Natural killer cell (primary cell): ENCODE results near the gene CIPC. TPM values are rescaled to one million over a fixed set of nuclear protein-coding genes. Genes with fewer than 3 reads are reported as not detected.

Experiments
- ATAC-seq, 3 donors: fragments of 150-1000 bp in 2 of 3; fragments of 200-7000 bp in 1 of 3; cut with Tn5 transposase; 1 replicate in 1 of 3; 2 replicates in 2 of 3; pipeline ENCODE4 v1.10.0; 2021; ENCODE audit warnings: mild to moderate bottlenecking in 2 of 3, moderate library complexity in 2 of 3
- DNase-seq, 2 donors: peaks; one replicate each; pipeline versions ENCODE4 v3.0.0 to v3.0.0-alpha.2; 2013 to 2021; ENCODE audit warnings: mixed read lengths in 1 of 2
- H3K27ac ChIP-seq: one replicate; pipeline ENCODE4 v1.5.1; 2013; ENCODE audit warnings: mild to moderate bottlenecking, low read length
- H3K27me3 ChIP-seq: one replicate; pipeline ENCODE4 v1.6.1; 2013; ENCODE audit warnings: low read length; ENCODE audit not compliant: control insufficient read depth, insufficient read depth
- H3K36me3 ChIP-seq: one replicate; pipeline ENCODE4 v1.6.1; 2013; ENCODE audit warnings: low read length; ENCODE audit not compliant: control insufficient read depth, insufficient read depth
- H3K4me1 ChIP-seq: one replicate; pipeline ENCODE4 v1.6.1; 2013; ENCODE audit warnings: low read length; ENCODE audit not compliant: control insufficient read depth, insufficient read depth
- H3K4me3 ChIP-seq: one replicate; pipeline ENCODE4 v1.5.1; 2013; ENCODE audit warnings: low read length
- H3K9me3 ChIP-seq: one replicate; pipeline ENCODE4 v1.6.1; 2013; ENCODE audit warnings: low read length; ENCODE audit not compliant: control insufficient read depth, insufficient read depth
- H3K27ac Mint-ChIP-seq, 2 donors: one replicate each; pipeline ENCODE4 v1.8.0; 2022; ENCODE audit warnings: mild to moderate bottlenecking in 2 of 2, mixed read lengths in 2 of 2, moderate library complexity in 1 of 2
- H3K27me3 Mint-ChIP-seq, 2 donors: one replicate each; pipeline ENCODE4 v1.8.0; 2022; ENCODE audit warnings: low read depth in 2 of 2, mixed read lengths in 2 of 2
- H3K36me3 Mint-ChIP-seq: one replicate; pipeline ENCODE4 v1.8.0; 2022; ENCODE audit warnings: mixed read lengths
- H3K4me1 Mint-ChIP-seq, 2 donors: one replicate each; pipeline ENCODE4 v1.8.0; 2022; ENCODE audit warnings: mixed read lengths in 2 of 2
- H3K4me3 Mint-ChIP-seq: one replicate; pipeline ENCODE4 v1.8.0; 2022; ENCODE audit warnings: mild to moderate bottlenecking, moderate library complexity, mixed read lengths
- H3K9me3 Mint-ChIP-seq, 2 donors: one replicate each; pipeline ENCODE4 v1.8.0; 2022; ENCODE audit warnings: mixed read lengths in 2 of 2
- WGBS: methylation state at CpG from one replicate; pipeline ENCODE4 v1.1.7; 2013; ENCODE audit warnings: missing lambda C conversion rate; ENCODE audit not compliant: insufficient coverage; 5-methylcytosine and 5-hydroxymethylcytosine counted together
- intact Hi-C: fragments of 100-400 bp; cut with micrococcal nuclease; formaldehyde crosslinking; loops from one replicate; pipeline ENCODE4 v1.14.2; 2022
- total RNA-seq, 4 donors: library from RNA; stranded (reverse); fragments of 120-200 nt in 1 of 4; gene quantifications; one replicate each; pipeline versions ENCODE4 v1.2.3 to v1.2.4, GENCODE V29; 2013 to 2022
- TF ChIP-seq, protein P1 (sequence below): fragments of 200-600 bp; IDR thresholded peaks from one replicate; pipeline ENCODE4 v1.8.0; 2022; ENCODE audit warnings: antibody characterized with exemption

The CIPC gene
- total RNA-seq, 3 donors from 2014 or later (not counting 1 experiment from before 2014, with no cell fraction given): 7.1 to 10.0 (median 9.9) TPM

DNA sequence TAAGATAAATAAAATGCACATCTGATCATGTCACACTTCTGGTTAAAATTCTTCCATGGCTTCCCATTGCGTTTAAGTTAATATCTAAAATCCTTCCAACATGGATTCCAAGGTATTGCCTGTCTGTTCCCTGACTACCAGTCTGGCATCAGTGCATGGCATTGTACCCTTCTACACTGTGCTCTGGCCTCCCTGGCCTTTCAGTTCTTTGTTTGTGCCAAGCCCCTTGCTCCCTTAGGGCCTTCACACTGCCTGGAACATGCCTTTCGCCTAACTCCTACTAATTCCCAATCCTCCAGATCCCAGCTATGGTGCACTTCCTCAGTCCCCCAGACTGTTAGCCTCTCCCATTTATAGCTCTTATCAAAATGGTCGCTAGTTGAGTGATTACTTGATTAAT is 6.3 kb downstream of the CIPC start:
- Mint-ChIP-seq H3K4me1 (peaks cover 9 to 16% of the 10 kb centered on the region in 2 donors), H3K36me3 (no peaks in the 10 kb centered on the region), H3K27me3 (no peaks in the 10 kb centered on the region), H3K4me3 (no peak overlapping the region), H3K9me3 (no peaks in the 10 kb centered on the region), H3K27ac (no peak overlapping the region)
- Histone ChIP-seq H3K4me3 (no peak overlapping the region), H3K9me3 (no peaks in the 10 kb centered on the region), H3K27ac (no peak overlapping the region), H3K27me3 (no peaks in the 10 kb centered on the region), H3K4me1 (no peaks in the 10 kb centered on the region), H3K36me3 (peaks cover 19% of the 10 kb centered on the region)
- 100% methylated on average over 3 of the region's 3 CpGs for WGBS
- TF ChIP-seq, protein P1, sequence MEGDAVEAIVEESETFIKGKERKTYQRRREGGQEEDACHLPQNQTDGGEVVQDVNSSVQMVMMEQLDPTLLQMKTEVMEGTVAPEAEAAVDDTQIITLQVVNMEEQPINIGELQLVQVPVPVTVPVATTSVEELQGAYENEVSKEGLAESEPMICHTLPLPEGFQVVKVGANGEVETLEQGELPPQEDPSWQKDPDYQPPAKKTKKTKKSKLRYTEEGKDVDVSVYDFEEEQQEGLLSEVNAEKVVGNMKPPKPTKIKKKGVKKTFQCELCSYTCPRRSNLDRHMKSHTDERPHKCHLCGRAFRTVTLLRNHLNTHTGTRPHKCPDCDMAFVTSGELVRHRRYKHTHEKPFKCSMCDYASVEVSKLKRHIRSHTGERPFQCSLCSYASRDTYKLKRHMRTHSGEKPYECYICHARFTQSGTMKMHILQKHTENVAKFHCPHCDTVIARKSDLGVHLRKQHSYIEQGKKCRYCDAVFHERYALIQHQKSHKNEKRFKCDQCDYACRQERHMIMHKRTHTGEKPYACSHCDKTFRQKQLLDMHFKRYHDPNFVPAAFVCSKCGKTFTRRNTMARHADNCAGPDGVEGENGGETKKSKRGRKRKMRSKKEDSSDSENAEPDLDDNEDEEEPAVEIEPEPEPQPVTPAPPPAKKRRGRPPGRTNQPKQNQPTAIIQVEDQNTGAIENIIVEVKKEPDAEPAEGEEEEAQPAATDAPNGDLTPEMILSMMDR: no peak
- no peak for DNase-seq
- intact Hi-C loops: no loop called here
- ATAC-seq: no peak

DNA sequence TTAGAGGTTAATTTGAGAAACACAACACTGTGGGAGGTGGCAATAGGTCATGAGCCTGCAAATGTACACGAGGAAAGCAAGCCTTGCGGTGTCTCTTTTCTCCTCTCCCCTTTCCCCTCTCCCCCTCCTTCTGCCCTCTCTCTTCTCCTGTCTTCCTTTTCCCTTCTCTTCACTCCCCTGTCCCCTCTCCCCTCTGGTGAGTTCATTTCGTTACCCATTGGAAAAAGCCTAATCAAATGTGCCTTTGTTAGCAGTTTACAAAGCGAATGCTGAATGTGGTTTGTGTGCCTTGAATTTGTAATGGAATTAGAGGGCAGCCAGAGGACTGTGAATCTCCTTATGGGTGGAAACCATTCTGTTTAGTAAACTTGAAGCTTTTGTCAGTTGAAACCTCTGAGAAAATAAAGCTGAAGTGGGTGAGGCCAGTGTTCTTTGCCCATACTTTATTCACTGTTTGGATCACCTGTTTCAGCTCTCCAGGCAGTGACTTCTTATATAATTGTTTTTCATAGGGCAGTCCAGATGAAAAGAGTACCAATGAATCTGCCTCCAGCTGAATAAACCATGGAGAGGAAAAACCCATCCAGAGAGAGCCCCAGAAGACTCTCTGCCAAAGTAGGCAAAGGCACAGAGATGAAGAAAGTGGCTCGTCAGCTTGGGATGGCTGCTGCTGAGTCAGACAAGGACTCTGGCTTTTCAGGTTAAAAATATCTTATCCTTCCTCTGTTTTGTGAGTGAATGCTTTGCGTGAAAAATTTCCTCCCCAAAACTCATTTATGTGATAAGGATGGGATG is 7.3 kb downstream of the CIPC start:
- no peak for DNase-seq
- Histone ChIP-seq H3K27me3 (no peaks in the 10 kb centered on the region), H3K36me3 (peaks cover 21% of the 10 kb centered on the region), H3K4me3 (no peak overlapping the region), H3K9me3 (no peaks in the 10 kb centered on the region), H3K4me1 (no peaks in the 10 kb centered on the region), H3K27ac (no peak overlapping the region)
- WGBS: 87% methylated on average over 5 of the region's 6 CpGs
- TF ChIP-seq, protein P1: no peak
- Mint-ChIP-seq H3K4me3 (no peak overlapping the region), H3K9me3 (no peaks in the 10 kb centered on the region), H3K27me3 (no peaks in the 10 kb centered on the region), H3K4me1 (peaks cover 9 to 12% of the 10 kb centered on the region in 2 donors), H3K27ac (no peak overlapping the region), H3K36me3 (no peaks in the 10 kb centered on the region)
- intact Hi-C loops: no loop called here
- ATAC-seq: no peak

DNA sequence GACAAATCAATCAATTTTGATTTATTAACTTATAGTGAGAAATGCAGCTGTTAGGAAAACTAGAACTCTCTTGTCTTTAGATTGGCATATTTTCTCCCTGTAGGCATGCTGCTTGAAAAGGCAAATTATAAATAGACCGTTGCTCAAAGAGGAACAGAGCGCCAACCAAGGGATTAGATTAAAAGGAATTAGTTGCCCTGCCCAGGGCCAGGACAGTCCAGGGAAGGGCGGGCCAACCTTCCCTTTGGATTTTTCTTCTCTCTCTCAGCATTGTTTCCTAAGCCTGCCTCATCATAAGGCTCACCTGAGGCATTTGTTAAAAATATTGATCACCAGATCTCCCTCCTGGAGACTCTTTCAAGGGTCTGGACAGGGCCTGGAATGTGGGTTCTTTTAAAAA is 8.6 kb downstream of the CIPC start:
- intact Hi-C loops: no loop called here
- Mint-ChIP-seq H3K4me1 (peaks cover 1 to 5% of the 10 kb centered on the region in 2 donors), H3K4me3 (no peak overlapping the region), H3K9me3 (no peaks in the 10 kb centered on the region), H3K27me3 (no peaks in the 10 kb centered on the region), H3K36me3 (no peaks in the 10 kb centered on the region), H3K27ac (no peak overlapping the region)
- Histone ChIP-seq H3K9me3 (no peaks in the 10 kb centered on the region), H3K4me1 (no peaks in the 10 kb centered on the region), H3K4me3 (no peak overlapping the region), H3K36me3 (peaks cover 25% of the 10 kb centered on the region), H3K27me3 (no peaks in the 10 kb centered on the region), H3K27ac (no peak overlapping the region)
- no peak for ATAC-seq
- DNase-seq: no peak
- TF ChIP-seq, protein P1: no peak
- 97% methylated on average over 3 of the region's 3 CpGs for WGBS

DNA sequence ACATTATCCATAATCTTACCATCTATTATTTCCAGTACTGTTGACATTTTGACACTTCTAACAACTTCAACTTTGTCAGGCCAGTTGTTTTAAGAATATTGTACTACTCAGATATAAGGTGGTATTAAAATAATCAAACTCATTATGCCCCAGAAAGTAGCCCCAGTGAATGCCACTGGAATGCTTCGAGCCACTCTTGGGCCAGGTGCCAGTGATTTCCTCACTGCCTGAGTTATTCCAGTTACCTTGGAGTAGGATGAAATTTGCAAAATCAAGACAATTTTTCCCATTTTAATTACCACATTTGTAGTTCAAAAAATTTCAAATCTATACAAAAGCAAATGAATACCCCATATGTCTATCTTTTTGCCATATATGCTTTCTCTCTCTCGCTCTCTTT is 9.2 kb downstream of the CIPC start:
- TF ChIP-seq, protein P1: no peak
- 100% methylated on average over 2 of the region's 2 CpGs for WGBS
- H3K4me3 Mint-ChIP-seq: no peak overlapping the region
- DNase-seq: no peak
- Histone ChIP-seq H3K4me1 (no peaks in the 10 kb centered on the region), H3K27ac (no peak overlapping the region), H3K4me3 (no peak overlapping the region), H3K9me3 (no peaks in the 10 kb centered on the region), H3K27me3 (no peaks in the 10 kb centered on the region), H3K36me3 (peaks cover 30% of the 10 kb centered on the region)
- intact Hi-C loops: no loop called here
- no peak overlapping the region for H3K27ac Mint-ChIP-seq
- no peak for ATAC-seq
- H3K9me3 Mint-ChIP-seq: no peaks in the 10 kb centered on the region
- no peaks in the 10 kb centered on the region for H3K36me3 Mint-ChIP-seq
- H3K27me3 Mint-ChIP-seq: no peaks in the 10 kb centered on the region
- peaks cover 0 to 5% of the 10 kb centered on the region in 2 donors for H3K4me1 Mint-ChIP-seq
